ENCODE measurements around the gene HAVCR1.

DNA sequence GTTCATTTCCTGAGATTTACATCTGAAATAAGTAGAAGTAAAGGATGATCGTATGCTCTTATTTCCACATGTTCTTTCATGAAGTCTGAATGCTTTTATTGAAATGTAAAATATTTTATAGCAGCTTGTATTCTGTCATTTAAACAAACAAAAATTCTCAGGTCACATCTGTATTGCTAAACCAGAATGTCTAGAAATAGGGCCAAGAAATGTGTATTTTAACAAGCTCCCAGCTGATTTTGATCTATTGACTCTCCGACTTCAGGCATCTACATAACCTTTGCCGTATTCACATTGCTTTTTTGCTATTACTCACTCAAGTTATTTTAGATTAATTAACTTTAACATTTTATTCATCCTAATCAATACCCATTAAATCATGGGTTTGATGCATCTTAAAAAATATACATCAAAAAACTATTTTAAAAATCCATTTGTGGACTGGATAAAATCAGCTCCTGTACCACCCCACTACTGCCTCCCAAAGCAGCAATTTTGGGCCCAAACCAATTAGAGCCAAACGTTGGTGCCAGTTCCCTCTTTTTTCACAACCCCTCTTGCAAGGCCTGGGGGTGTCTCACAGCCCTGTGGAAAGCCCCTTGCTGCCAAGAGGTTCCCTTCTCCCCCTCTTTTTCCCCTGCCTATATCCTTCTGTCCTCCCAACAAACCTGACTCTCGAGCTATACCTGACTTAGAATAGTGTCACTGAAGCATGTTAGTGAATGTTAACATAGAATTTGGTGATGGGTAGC, 34.5 kb downstream of the HAVCR1 start:
- no peak for TF ChIP-seq ZNF114 (CRISPR knock-in tag; IDR thresholded peaks at IDR 0.05)
- TF ChIP-seq, protein P1, sequence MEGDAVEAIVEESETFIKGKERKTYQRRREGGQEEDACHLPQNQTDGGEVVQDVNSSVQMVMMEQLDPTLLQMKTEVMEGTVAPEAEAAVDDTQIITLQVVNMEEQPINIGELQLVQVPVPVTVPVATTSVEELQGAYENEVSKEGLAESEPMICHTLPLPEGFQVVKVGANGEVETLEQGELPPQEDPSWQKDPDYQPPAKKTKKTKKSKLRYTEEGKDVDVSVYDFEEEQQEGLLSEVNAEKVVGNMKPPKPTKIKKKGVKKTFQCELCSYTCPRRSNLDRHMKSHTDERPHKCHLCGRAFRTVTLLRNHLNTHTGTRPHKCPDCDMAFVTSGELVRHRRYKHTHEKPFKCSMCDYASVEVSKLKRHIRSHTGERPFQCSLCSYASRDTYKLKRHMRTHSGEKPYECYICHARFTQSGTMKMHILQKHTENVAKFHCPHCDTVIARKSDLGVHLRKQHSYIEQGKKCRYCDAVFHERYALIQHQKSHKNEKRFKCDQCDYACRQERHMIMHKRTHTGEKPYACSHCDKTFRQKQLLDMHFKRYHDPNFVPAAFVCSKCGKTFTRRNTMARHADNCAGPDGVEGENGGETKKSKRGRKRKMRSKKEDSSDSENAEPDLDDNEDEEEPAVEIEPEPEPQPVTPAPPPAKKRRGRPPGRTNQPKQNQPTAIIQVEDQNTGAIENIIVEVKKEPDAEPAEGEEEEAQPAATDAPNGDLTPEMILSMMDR (conservative IDR thresholded peaks at IDR 0.05; ENCODE audit: low read depth in 2 of 2) = no peak
- TF ChIP-seq JUNB (IDR thresholded peaks at IDR 0.05; ENCODE audit: unreplicated experiment) = no peak
- no peak for TF ChIP-seq POLR2AphosphoS5 (IDR thresholded peaks at IDR 0.05; ENCODE audit: low read depth)
- TF ChIP-seq EZH2phosphoT487 (IDR thresholded peaks at IDR 0.05; ENCODE audit: unreplicated experiment) = no peak
